Thyroid gland (tissue), 4 donors: ENCODE measurements around the gene ABCC2.

ENCODE experiments used
- POLR2A ChIP-seq, 2 donors: fragments of 450-650 bp; IDR thresholded peaks; one replicate each; pipeline ENCODE4 v1.6.1; 2017; ENCODE audit warnings: antibody characterized with exemption in 2 of 2, mild to moderate bottlenecking in 2 of 2, moderate library complexity in 1 of 2
- TF ChIP-seq, protein P1 (sequence below), 6 experiments: fragments of 200-600 bp in 3 of 6; fragments of 450-650 bp in 3 of 6; sonication (generic) in 3 of 6; IDR thresholded peaks; one replicate each; pipeline ENCODE4 v1.5.1; 2016 to 2019; ENCODE audit warnings: antibody characterized with exemption in 6 of 6, mild to moderate bottlenecking in 2 of 6, inconsistent platforms in 1 of 6, moderate library complexity in 1 of 6

DNA sequence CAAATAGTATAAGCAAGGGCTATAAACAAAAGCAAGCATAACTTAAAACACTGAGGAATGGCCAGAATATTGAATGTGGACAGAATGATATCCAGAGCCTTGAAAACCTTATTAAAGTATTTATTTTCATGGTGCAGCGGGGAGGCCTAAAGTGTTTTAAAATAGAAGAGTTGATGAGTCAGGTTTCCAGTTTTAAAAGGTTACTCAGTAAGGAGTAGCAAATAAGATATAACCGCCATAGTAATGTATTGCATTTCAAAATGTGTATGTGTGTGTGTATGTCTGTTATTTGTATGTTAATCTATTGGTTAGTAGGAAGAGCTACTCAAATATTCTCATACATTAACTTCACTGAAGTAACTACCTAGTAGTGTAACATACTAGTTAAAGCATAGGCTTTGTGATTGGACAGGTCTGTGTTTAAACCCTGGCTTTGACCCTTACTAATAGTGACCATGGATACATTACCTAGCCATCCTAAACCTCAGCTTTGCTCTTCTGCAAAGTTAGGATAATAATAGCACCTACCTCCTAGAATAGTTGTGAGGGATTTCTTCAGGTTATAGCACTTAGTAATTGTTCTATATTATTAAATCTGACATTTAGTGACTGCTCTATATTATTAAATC is 33.5 kb upstream of the ABCC2 start:
- TF ChIP-seq, protein P1, sequence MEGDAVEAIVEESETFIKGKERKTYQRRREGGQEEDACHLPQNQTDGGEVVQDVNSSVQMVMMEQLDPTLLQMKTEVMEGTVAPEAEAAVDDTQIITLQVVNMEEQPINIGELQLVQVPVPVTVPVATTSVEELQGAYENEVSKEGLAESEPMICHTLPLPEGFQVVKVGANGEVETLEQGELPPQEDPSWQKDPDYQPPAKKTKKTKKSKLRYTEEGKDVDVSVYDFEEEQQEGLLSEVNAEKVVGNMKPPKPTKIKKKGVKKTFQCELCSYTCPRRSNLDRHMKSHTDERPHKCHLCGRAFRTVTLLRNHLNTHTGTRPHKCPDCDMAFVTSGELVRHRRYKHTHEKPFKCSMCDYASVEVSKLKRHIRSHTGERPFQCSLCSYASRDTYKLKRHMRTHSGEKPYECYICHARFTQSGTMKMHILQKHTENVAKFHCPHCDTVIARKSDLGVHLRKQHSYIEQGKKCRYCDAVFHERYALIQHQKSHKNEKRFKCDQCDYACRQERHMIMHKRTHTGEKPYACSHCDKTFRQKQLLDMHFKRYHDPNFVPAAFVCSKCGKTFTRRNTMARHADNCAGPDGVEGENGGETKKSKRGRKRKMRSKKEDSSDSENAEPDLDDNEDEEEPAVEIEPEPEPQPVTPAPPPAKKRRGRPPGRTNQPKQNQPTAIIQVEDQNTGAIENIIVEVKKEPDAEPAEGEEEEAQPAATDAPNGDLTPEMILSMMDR (IDR thresholded peaks at IDR 0.05) = no peak
- no peak for TF ChIP-seq POLR2A (IDR thresholded peaks at IDR 0.05)
